KMS-11 (cell line): Measurements from ENCODE around the gene ADGRA3.

Source experiments
- H2AFZ ChIP-seq: fragments of 200-600 bp; sonication (generic); 2 replicates; pipeline ENCODE4 v1.6.1; 2016; ENCODE audit warnings: antibody characterized with exemption, mixed run types, low read depth
- H3K27ac ChIP-seq: fragments of 200-600 bp; sonication (generic); 2 replicates; pipeline ENCODE4 v1.6.1; 2016; ENCODE audit warnings: mild to moderate bottlenecking, mixed run types
- H3K27me3 ChIP-seq: fragments of 200-600 bp; sonication (generic); 2 replicates; pipeline ENCODE4 v1.6.1; 2017; ENCODE audit warnings: mild to moderate bottlenecking, low read depth, mixed run types, moderate library complexity; ENCODE audit not compliant: insufficient read depth
- H3K36me3 ChIP-seq: fragments of 200-600 bp; sonication (generic); 2 replicates; pipeline ENCODE4 v1.6.1; 2017; ENCODE audit warnings: mild to moderate bottlenecking, mixed run types; ENCODE audit not compliant: insufficient read depth
- H3K4me1 ChIP-seq: fragments of 200-600 bp; sonication (generic); 2 replicates; pipeline ENCODE4 v1.6.1; 2016; ENCODE audit warnings: mild to moderate bottlenecking, low read depth, mixed run types; ENCODE audit not compliant: poor library complexity, severe bottlenecking
- H3K4me2 ChIP-seq: fragments of 200-600 bp; sonication (generic); 2 replicates; pipeline ENCODE4 v1.7.0; 2016; ENCODE audit warnings: mild to moderate bottlenecking, mixed run types
- H3K4me3 ChIP-seq: fragments of 200-600 bp; sonication (generic); IDR thresholded peaks from 2 replicates; pipeline ENCODE4 v1.6.1; 2017; ENCODE audit warnings: low read depth, low read length, mixed read lengths; ENCODE audit not compliant: insufficient read depth
- H3K79me2 ChIP-seq: fragments of 200-600 bp; sonication (generic); 2 replicates; pipeline ENCODE4 v1.6.1; 2016; ENCODE audit warnings: low read depth, mixed run types; ENCODE audit not compliant: insufficient read depth
- H3K9ac ChIP-seq: fragments of 200-600 bp; sonication (generic); 2 replicates; pipeline ENCODE4 v1.6.1; 2016; ENCODE audit warnings: mild to moderate bottlenecking, mixed run types
- H4K20me1 ChIP-seq: fragments of 200-600 bp; sonication (generic); 2 replicates; pipeline ENCODE4 v1.6.1; 2016; ENCODE audit warnings: mild to moderate bottlenecking, mixed run types; ENCODE audit not compliant: insufficient read depth
- CTCF ChIP-seq: fragments of 200-600 bp; sonication (generic); conservative IDR thresholded peaks from 2 replicates; pipeline ENCODE4 v1.6.1; 2017; ENCODE audit warnings: low read depth, mild to moderate bottlenecking, antibody characterized with exemption, low read length, moderate library complexity, mixed read lengths

The ADGRA3 gene

GRCh38 chr4:22498866-22499265, 17.0 kb downstream of the ADGRA3 start:
- no peaks in the 10 kb centered on the region for H3K27me3 ChIP-seq
- H3K36me3 ChIP-seq, result no peaks in the 10 kb centered on the region
- no peaks in the 10 kb centered on the region for H4K20me1 ChIP-seq
- no peaks in the 10 kb centered on the region for H3K79me2 ChIP-seq
- no peak overlapping the region for H3K4me2 ChIP-seq
- H3K4me3 ChIP-seq, result no peak overlapping the region
- no peak overlapping the region for H3K27ac ChIP-seq
- no peaks in the 10 kb centered on the region for H3K4me1 ChIP-seq
- no peak for TF ChIP-seq CTCF
- H3K9ac ChIP-seq, result no peak overlapping the region
- H2AFZ ChIP-seq, result no peak overlapping the region

- TF ChIP-seq CTCF, result no peak
- no peak overlapping the region for H3K4me3 ChIP-seq
- H3K4me1 ChIP-seq, result no peaks in the 10 kb centered on the region
- no peak overlapping the region for H2AFZ ChIP-seq
- no peak overlapping the region for H3K9ac ChIP-seq
- H4K20me1 ChIP-seq, result no peaks in the 10 kb centered on the region
- no peaks in the 10 kb centered on the region for H3K79me2 ChIP-seq
- H3K27me3 ChIP-seq, result no peaks in the 10 kb centered on the region
- H3K27ac ChIP-seq, result no peak overlapping the region
- H3K36me3 ChIP-seq, result no peaks in the 10 kb centered on the region
- no peak overlapping the region for H3K4me2 ChIP-seq
Observed at GRCh38 chr4:22496165-22496813, 19.6 kb downstream of the ADGRA3 start.

- no peaks in the 10 kb centered on the region for H3K79me2 ChIP-seq
- TF ChIP-seq CTCF, result no peak
- no peaks in the 10 kb centered on the region for H3K4me1 ChIP-seq
Observed at GRCh38 chr4:22493523-22493922, 22.3 kb downstream of the ADGRA3 start.

GRCh38 chr4:22492987-22493386, 22.9 kb downstream of the ADGRA3 start:
- H3K4me1 ChIP-seq, result no peaks in the 10 kb centered on the region
- H3K4me2 ChIP-seq, result no peak overlapping the region
- H3K79me2 ChIP-seq, result no peaks in the 10 kb centered on the region
- H4K20me1 ChIP-seq, result no peaks in the 10 kb centered on the region
- H3K27me3 ChIP-seq, result no peaks in the 10 kb centered on the region
- no peak overlapping the region for H3K4me3 ChIP-seq
- no peak overlapping the region for H3K9ac ChIP-seq
- no peak for TF ChIP-seq CTCF
- no peaks in the 10 kb centered on the region for H3K36me3 ChIP-seq
- no peak overlapping the region for H2AFZ ChIP-seq
- H3K27ac ChIP-seq, result no peak overlapping the region

More at GRCh38 chr4:22493523-22493922, 22.3 kb downstream of the ADGRA3 start:
- Histone ChIP-seq H2AFZ (no peak overlapping the region), H3K4me2 (no peak overlapping the region), H3K4me3 (no peak overlapping the region), H3K36me3 (no peaks in the 10 kb centered on the region), H4K20me1 (no peaks in the 10 kb centered on the region), H3K27ac (no peak overlapping the region), H3K9ac (no peak overlapping the region), H3K27me3 (no peaks in the 10 kb centered on the region)
